HG02759 (cell line): ENCODE data around the gene LRFN4.

Experiments used
- ATAC-seq: cut with Tn5 transposase; IDR thresholded peaks from one replicate; pipeline ENCODE4 v1.9.1; 2021; ENCODE audit warnings: mild to moderate bottlenecking, moderate library complexity; ENCODE audit not compliant: unreplicated experiment

The LRFN4 gene

GRCh38 chr11:66887526-66887925 lies 30.7 kb downstream of the LRFN4 start:
- ATAC-seq, result no peak

GRCh38 chr11:66888282-66888681 lies 31.4 kb downstream of the LRFN4 start:
- ATAC-seq, result no peak

GRCh38 chr11:66889960-66890359 lies 33.1 kb downstream of the LRFN4 start:
- ATAC-seq, result no peak

- peak; percentile 87 for ATAC-seq
These were observed 35.2 kb downstream of the LRFN4 start for GRCh38 chr11:66891851-66892660.

GRCh38 chr11:66892911-66893310 lies 36.0 kb downstream of the LRFN4 start:
- no peak for ATAC-seq

GRCh38 chr11:66894141-66894540 lies 37.3 kb downstream of the LRFN4 start:
- no peak for ATAC-seq

- no peak for ATAC-seq
These were observed 45.1 kb downstream of the LRFN4 start for GRCh38 chr11:66901964-66902390.

- ATAC-seq, result no peak
These were observed 45.8 kb downstream of the LRFN4 start for GRCh38 chr11:66902486-66903177.

- no peak for ATAC-seq
These were observed 47.2 kb downstream of the LRFN4 start for GRCh38 chr11:66904055-66904454.

GRCh38 chr11:66904561-66904960 lies 47.7 kb downstream of the LRFN4 start:
- no peak for ATAC-seq

- no peak for ATAC-seq
These were observed 48.2 kb downstream of the LRFN4 start for GRCh38 chr11:66904981-66905521.

GRCh38 chr11:66905631-66906030 lies 48.8 kb downstream of the LRFN4 start:
- no peak for ATAC-seq

GRCh38 chr11:66906061-66906733 lies 49.3 kb downstream of the LRFN4 start:
- ATAC-seq, result no peak

- no peak for ATAC-seq
These were observed 51.1 kb downstream of the LRFN4 start for GRCh38 chr11:66907751-66908630.

GRCh38 chr11:66909181-66909580 lies 52.3 kb downstream of the LRFN4 start:
- ATAC-seq, result no peak

- ATAC-seq, result no peak
These were observed 53.2 kb downstream of the LRFN4 start for GRCh38 chr11:66910016-66910415.
